BJ (cell line): ENCODE data around the gene SOAT1. TPM values are rescaled to one million over a fixed set of nuclear protein-coding genes. Genes with fewer than 3 reads are reported as not detected.
"Not testable (repeated sequence)": the region's sequence is repeated elsewhere in the genome, so short reads cannot be mapped to it uniquely, and the experiment has no call there.

Experiments
- CTCF ChIA-PET: fragments of 350-600 bp; formaldehyde crosslinking; extraction: SDS; loops from one replicate; lab custom pipeline; 2021; ENCODE audit warnings: antibody characterized with exemption, inconsistent platforms; lab: Yijun Ruan, JAX
- POLR2A ChIA-PET: fragments of 300-600 bp; sonication (Branson Sonifier 250); formaldehyde crosslinking; extraction: SDS; loops from one replicate; lab custom pipeline; 2021; ENCODE audit warnings: antibody characterized with exemption; lab: Charles Lee
- DNase-seq: peaks from one replicate; pipeline ENCODE4 v3.0.0-alpha.2; 2011; ENCODE audit warnings: low read depth
- H3K27me3 ChIP-seq: 2 replicates; pipeline ENCODE4 v1.6.0; 2011; ENCODE audit warnings: low read length; ENCODE audit not compliant: control insufficient read depth, insufficient read depth
- H3K36me3 ChIP-seq: 2 replicates; pipeline ENCODE4 v1.5.1; 2011; ENCODE audit warnings: low read length; ENCODE audit not compliant: control insufficient read depth, insufficient read depth
- H3K4me3 ChIP-seq: 2 replicates; pipeline ENCODE4 v1.5.1; 2011; ENCODE audit warnings: low read depth, mild to moderate bottlenecking, control low read depth, low read length
- polyA plus RNA-seq: library from polyadenylated mRNA; depleted of rRNA; stranded (reverse); fragments of >200 nt; gene quantifications from 2 replicates; pipeline ENCODE4 v1.2.3, GENCODE V29; 2011; rRNA removed
- small RNA-seq: library from RNA; depleted of rRNA; stranded (forward); fragments of <200 nt; gene quantifications from one replicate; pipeline ENCODE3, GENCODE V24; 2012; ENCODE audit warnings: low replicate concordance, low read depth; ENCODE audit not compliant: insufficient read length
- TF ChIP-seq, protein P1 (sequence below): IDR thresholded peaks from 2 replicates; pipeline ENCODE4 v1.5.1; 2011; ENCODE audit warnings: low read depth, mild to moderate bottlenecking, control low read depth, inconsistent platforms, low read length, moderate library complexity; ENCODE audit not compliant: insufficient read depth

The SOAT1 gene
- polyA plus RNA-seq, 1 experiment, result 12.3 TPM

DNA sequence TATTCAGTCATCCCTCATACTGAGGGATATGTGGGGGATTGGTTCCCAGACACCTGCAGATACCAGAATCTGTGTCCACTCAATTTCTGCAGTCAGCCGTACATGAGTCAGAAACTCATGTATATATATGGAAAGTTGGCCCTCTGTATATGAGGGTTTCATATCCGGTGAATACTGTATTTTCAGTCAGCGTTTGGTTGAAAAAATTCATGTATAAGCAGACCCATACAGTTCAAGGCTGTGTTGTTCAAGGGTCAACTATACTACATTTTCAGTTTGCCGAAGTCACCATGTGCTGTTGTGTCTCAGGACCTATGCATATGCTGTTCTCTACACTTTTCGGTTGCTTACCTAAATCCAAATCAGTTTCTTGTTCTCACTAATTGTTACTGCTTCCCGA is 82.6 kb downstream of the SOAT1 start:
- no peaks in the 10 kb centered on the region for H3K36me3 ChIP-seq
- no peak overlapping the region for H3K4me3 ChIP-seq
- DNase-seq, result no peak
- ChIA-PET POLR2A (no interaction called here), CTCF (no interaction called here)
- TF ChIP-seq, protein P1, sequence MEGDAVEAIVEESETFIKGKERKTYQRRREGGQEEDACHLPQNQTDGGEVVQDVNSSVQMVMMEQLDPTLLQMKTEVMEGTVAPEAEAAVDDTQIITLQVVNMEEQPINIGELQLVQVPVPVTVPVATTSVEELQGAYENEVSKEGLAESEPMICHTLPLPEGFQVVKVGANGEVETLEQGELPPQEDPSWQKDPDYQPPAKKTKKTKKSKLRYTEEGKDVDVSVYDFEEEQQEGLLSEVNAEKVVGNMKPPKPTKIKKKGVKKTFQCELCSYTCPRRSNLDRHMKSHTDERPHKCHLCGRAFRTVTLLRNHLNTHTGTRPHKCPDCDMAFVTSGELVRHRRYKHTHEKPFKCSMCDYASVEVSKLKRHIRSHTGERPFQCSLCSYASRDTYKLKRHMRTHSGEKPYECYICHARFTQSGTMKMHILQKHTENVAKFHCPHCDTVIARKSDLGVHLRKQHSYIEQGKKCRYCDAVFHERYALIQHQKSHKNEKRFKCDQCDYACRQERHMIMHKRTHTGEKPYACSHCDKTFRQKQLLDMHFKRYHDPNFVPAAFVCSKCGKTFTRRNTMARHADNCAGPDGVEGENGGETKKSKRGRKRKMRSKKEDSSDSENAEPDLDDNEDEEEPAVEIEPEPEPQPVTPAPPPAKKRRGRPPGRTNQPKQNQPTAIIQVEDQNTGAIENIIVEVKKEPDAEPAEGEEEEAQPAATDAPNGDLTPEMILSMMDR, result no peak
- H3K27me3 ChIP-seq, result no peaks in the 10 kb centered on the region

DNA sequence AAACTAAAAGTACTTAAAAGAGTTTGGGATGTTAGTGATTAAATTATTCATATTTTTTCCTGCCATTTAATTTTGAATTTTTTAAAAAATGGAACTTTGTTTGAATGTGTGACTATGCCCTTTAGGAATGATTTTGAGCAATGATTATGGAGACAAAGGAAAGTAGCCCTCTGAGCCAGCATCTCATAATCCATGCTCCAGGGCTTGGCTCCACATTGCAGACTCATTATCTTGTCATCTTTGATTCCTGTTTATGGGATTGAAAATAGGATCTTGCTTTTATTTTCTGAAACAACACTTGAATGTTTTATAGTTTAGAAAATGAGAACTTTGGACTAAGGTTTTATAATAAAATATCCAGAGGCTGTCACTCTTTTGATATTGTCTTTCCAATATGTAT is 86.7 kb downstream of the SOAT1 start:
- ChIA-PET CTCF (no interaction called here), POLR2A (no interaction called here)

DNA sequence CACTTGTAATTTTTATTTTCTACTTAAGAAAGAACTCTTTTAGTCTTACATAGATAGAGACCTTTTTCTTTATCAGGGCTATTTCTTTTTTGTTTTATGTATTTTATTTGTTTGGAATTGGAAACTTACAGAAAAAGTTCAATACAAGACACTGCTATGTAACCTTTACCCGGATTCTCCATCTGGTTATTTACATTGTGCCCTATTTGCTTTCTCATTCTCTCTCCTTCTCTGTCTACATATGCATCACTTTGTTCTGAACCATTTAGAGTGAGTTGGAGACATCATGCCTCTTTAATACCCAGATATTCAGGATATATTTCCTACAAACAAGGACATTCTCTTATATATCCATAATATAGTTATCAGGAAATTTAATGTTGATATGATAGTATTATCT is 90.4 kb downstream of the SOAT1 start:
- ChIA-PET CTCF (no interaction called here), POLR2A (no interaction called here)
- Histone ChIP-seq H3K27me3 (no peaks in the 10 kb centered on the region), H3K4me3 (no peak overlapping the region), H3K36me3 (no peaks in the 10 kb centered on the region)
- TF ChIP-seq, protein P1, result no peak
- DNase-seq, result no peak

More for the DNA sequence above, 86.7 kb downstream of the SOAT1 start:
- Histone ChIP-seq H3K36me3 (no peaks in the 10 kb centered on the region), H3K27me3 (no peaks in the 10 kb centered on the region), H3K4me3 (no peak overlapping the region)
- TF ChIP-seq, protein P1, result no peak
- peak; percentile 19 for DNase-seq

DNA sequence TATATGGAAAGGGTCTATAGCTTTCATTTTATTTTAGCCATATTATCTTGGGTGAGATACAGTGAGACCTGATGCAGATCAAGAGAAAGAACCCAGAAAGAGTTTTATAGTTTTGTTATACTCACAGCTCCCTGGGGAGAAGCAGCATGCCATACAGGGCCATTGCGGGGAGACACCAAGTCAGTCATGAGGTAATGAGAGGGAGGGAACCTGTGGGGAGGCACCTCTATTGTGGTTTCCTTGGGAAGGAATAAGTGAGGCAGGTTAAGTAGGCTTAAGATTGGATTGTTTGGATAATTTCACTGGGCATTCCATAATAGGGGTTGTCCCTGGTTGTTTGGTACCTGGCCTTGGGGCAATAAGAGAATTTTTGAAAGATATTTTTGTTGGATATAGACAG is 91.9 kb downstream of the SOAT1 start:
- POLR2A ChIA-PET, result interaction anchor here (0.6 kb wide), 1 partner anchor 879 kb away, joined by 3 read pairs; no protein-coding TSS in a partner anchor
- TF ChIP-seq, protein P1, result no peak
- H3K4me3 ChIP-seq, result no peak overlapping the region
- H3K27me3 ChIP-seq, result no peaks in the 10 kb centered on the region
- no peaks in the 10 kb centered on the region for H3K36me3 ChIP-seq
- no peak for DNase-seq
- CTCF ChIA-PET, result no interaction called here

DNA sequence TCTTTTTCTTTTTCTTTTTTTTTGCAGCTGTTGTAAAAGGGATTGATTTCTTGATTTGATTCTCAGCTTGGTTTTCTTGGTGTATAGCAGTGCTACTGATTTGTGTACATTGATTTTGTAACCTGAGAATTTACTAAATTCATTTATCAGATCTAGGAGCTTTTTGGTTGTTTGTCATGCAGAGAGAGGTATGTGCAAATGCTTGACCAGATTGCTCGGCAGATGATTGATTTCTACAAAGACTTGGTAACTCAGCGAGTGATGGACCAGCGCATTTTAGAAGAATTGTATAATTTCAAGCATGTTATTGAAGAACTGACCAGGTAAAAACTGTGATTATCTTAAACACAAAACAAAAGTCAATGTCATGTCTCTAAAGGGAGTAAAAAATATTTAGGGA is 100.1 kb downstream of the SOAT1 start:
- ChIA-PET CTCF (no interaction called here), POLR2A (no interaction called here)
- no peaks in the 10 kb centered on the region for H3K27me3 ChIP-seq
- H3K4me3 ChIP-seq, result no peak overlapping the region
- TF ChIP-seq, protein P1, result no peak
- DNase-seq, result no peak
- H3K36me3 ChIP-seq, result no peaks in the 10 kb centered on the region

DNA sequence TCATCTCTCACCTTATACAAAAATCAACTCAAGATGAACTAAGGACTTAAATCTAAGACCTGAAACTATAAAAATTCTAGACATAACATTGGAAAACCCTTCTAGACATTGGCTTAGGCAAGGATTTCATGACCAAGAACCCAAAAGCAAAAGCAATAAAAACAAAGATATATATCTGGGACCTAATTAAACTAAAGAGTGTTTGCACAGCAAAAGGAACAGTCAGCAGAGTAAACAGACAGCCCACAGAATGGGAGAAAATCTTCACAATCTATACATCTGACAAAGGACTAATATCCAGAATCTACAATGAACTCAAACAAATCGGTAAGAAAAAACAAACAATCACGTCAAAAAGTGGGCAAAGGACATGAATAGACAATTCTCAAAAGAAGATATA is 105.8 kb downstream of the SOAT1 start:
- DNase-seq, POLR2A ChIA-PET, CTCF ChIA-PET, H3K27me3 ChIP-seq, H3K36me3 ChIP-seq, H3K4me3 ChIP-seq: not testable (repeated sequence)

Small RNAs within 50 kb of the gene (small RNA-seq; reads per million reads assigned to genes)
- gene AL512326.2, result not detected

Other genes starting within 250 kb of the SOAT1 start
- 25.7 and 30.8 TPM in 2 replicates for gene TOR3A, start 211.7 kb upstream of the SOAT1 start, polyA plus RNA-seq
- 18.7 and 24.0 TPM in 2 replicates for gene ABL2, start 64.1 kb upstream of the SOAT1 start, polyA plus RNA-seq
- gene AXDND1, start 72.2 kb downstream of the SOAT1 start, polyA plus RNA-seq, result 0.20 and 0.27 TPM in 2 replicates